Left kidney (tissue), 2 donors: ENCODE data around the gene MRPL42. TPM values are rescaled to one million over a fixed set of nuclear protein-coding genes. Genes with fewer than 3 reads are reported as not detected.
"Not testable (repeated sequence)": the region's sequence is repeated elsewhere in the genome, so short reads cannot be mapped to it uniquely, and the experiment has no call there.

Source experiments
- DNase-seq: peaks from one replicate; pipeline ENCODE4 v3.0.0-alpha.2; 2013
- polyA plus RNA-seq: library from polyadenylated mRNA; unstranded; fragments of 120-200 nt; gene quantifications from one replicate; pipeline ENCODE4 v1.2.1, GENCODE V29; 2013; ENCODE audit not compliant: insufficient read length

Gene MRPL42
- polyA plus RNA-seq, 1 donor, result 80.6 TPM

- DNase-seq, result no peak
These were observed 26.8 kb downstream of the MRPL42 start for GRCh38 chr12:93494096-93494495.

GRCh38 chr12:93497456-93497855 lies 30.1 kb downstream of the MRPL42 start:
- DNase-seq, result no peak

DNA sequence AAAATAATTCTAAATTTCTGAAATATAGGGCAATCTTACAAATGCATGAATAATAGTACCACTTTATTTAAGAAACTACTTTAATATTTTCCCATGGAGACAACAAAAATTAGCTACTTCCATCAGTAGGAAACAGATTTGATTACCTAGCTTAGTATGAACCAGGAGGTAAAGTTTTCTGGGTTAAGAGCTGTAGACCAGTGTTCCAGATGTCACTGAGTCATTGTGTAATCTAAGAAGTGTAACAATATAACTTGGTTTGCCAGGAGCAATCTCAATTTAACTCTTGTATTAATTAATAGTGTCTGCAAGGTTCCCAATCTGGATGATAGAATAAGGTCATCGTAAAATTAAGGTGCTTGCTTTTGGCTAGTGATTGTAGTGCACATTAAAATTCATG lies 31.5 kb downstream of the MRPL42 start:
- not testable (repeated sequence) for DNase-seq

DNA sequence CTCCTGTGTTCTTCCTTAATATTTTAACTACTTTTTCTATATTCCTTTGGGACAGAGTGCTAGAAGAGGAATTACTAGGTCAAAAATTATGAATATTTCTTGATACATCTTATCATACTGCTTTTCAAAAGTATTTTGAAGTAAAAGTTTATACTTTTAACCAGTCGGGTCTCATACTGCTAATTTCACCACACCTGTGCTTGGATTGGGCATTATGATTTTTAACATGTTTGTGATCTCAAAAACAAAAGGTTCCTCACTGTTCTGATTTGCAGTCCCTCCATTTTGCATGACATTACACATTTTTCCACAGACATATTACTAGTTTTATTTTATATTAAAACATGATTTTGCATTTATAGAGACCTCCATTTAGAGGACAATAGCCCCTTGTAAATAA lies 32.9 kb downstream of the MRPL42 start:
- DNase-seq, result no peak

DNA sequence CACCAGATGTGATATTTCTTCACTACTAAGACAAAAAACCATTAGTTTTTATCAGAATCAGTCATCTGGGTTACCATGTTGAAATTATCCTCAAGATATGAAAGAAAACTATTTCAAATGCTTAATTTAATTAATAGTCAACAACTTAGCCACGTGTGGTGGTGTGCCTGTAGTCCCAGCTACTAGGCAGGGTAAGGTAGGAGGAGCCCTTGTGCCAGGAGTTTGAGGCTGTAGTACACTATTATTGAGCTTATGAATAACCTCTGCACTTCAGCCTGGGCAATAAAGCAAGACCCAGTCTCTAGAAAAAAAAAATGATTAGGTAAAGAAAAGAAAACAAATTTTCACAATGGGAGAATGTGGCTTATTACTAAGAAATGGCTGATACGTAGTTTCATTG lies 33.4 kb downstream of the MRPL42 start:
- DNase-seq, result no peak

- DNase-seq, result peak; percentile 46
These were observed 35.7 kb downstream of the MRPL42 start for GRCh38 chr12:93502802-93503623.

DNA sequence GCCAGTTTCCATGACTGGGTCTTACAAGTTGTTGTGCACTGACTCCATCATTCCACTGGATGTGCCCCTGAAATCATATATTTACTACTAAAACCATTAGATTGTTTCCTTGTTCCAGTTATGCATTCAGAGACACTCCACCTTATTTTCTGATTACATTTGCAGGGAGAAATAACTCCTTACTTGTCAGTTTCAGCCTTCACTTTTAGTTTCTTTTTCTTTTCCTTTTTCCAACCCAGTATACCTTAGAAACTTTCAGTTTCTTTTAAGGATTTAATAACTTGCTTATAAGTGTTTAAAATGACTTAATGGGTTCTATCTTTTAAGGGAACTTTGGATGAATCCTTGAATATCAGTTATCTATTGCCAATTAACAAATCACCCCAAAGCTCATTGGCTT lies 39.9 kb downstream of the MRPL42 start:
- no peak for DNase-seq

- no peak for DNase-seq
These were observed 42.2 kb downstream of the MRPL42 start for GRCh38 chr12:93509506-93509905.

DNA sequence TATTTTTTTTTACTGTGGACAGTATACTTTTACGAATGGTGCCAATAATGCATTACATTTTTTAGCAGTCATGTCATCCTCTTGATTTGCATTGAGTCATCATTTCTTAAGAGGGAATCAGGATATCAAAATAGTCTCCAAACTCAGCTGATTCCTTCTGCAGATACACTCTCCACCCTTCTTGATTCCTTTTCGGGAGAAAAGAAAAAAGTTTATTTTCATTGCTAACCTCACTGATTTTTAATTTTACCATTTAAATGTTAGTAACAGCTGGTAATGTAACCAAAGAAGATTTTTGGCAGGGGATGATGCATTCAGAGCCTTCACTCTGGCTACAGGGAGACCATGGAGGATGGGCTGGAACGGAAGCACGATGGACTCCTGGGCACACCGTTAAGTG lies 47.5 kb downstream of the MRPL42 start:
- DNase-seq, result no peak

DNA sequence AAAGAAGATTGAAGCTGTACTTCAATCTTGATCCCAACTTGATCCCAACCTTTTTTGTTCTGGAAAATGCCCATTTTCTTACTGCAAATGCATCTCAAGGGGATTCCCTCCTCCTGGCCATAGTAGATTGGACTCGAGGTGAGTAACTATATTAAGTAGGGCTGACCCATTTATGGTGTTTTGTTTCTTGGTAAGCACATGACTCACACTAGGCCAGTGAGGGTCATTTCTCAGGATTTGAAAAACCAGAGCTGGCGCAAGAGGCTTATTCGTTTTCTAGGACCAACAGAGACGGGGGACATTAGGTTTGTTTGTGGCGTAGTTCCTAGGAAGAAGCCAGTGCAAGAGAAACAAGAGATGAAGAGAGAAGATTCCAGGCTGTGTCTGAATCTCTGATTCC lies 51.4 kb downstream of the MRPL42 start:
- DNase-seq, result no peak

- DNase-seq, result no peak
These were observed 52.5 kb downstream of the MRPL42 start for GRCh38 chr12:93519859-93520258.

- DNase-seq, result no peak
These were observed 53.1 kb downstream of the MRPL42 start for GRCh38 chr12:93520454-93520853.

- no peak for DNase-seq
These were observed 54.1 kb downstream of the MRPL42 start for GRCh38 chr12:93521225-93522080.

- DNase-seq, result no peak
These were observed 57.2 kb downstream of the MRPL42 start for GRCh38 chr12:93524386-93525133.

- DNase-seq, result no peak
These were observed 59.6 kb downstream of the MRPL42 start for GRCh38 chr12:93526786-93527428.

DNA sequence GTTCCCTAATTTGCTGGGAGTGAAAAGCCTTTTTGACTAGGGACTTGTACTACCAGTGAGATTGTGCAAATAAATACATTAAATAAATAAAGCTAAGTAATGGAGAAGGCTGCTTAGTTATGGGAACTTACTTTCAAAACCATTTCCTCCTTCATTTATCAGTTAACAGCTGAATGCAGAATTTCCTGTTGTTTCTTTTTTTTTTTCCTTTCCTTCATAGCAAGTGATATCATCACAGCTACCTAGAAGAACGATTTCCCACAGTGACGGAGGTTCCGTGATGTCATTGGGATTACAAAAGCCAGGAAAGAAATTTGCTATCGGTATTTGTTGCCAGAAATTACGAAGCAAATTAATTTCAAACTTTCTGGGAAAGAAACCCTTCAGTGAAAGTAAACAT lies 63.0 kb downstream of the MRPL42 start:
- DNase-seq, result no peak

DNA sequence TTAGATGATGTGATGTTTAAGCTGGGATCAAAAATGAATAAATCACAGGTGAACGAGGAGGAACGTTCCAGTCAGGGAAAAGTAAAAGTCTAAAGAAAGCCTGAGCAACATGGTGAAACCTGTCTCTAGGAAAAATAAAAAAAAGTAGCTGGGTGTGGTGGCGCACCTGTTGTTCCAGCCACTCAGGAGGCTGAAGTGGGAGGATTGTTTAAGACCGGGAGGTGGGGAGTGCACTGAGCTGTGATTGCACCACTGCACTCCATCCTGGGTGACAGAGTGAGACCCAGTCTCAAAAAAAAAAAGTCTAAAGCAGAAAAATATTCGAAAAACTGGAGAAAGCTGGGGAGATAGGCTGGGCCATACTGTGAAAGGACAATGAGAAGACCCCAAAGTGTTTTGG lies 66.0 kb downstream of the MRPL42 start:
- no peak for DNase-seq

GRCh38 chr12:93536111-93536765 lies 68.9 kb downstream of the MRPL42 start:
- DNase-seq, result no peak

- DNase-seq, result no peak
These were observed 69.6 kb downstream of the MRPL42 start for GRCh38 chr12:93536766-93537488.

DNA sequence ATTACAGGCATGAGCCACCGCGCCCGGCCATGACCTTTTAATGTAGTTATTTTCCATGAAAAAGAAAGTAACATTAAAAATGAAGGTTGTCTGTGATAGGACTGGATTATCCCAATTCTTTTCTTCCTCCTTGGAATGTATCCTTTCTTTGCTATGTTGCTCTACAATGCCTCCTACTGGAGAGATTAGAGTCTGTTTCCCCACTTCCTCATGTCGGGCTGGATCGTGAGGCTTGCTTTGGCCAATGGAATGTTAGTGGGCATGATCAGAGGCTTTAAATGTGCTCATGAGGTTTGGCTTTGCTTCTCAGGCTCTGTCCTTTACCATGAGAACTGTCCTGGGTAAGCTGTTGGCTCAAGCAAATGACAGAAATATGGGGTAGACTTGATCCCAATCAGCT lies 70.5 kb downstream of the MRPL42 start:
- no peak for DNase-seq

- no peak for DNase-seq
These were observed 72.5 kb downstream of the MRPL42 start for GRCh38 chr12:93539821-93540220.
